PC-9 (cell line): ENCODE data around the gene NT5DC1. TPM values are rescaled to one million over a fixed set of nuclear protein-coding genes. Genes with fewer than 3 reads are reported as not detected.

ENCODE experiments used
- BruUV-seq: library from RNA; stranded (reverse); fragments of 400-500 nt; replicated peaks from 2 replicates; lab custom pipeline; 2021; lab: Mats Ljungman, UMichigan
- CTCF ChIA-PET: fragments of 300-600 bp; sonication (Branson Sonifier 250); formaldehyde crosslinking; loops from one replicate; lab custom pipeline; 2022; ENCODE audit warnings: antibody characterized with exemption; lab: Charles Lee
- POLR2A ChIA-PET: fragments of 300-600 bp; sonication (Branson Sonifier 250); formaldehyde crosslinking; loops from one replicate; lab custom pipeline; 2022; ENCODE audit warnings: antibody characterized with exemption; ENCODE audit not compliant: unreplicated experiment; lab: Charles Lee
- DNase-seq, 2 experiments: peaks; one replicate each; pipeline versions ENCODE4 v3.0.0 to v3.0.0-alpha.2; 2015 to 2022; ENCODE audit warnings: mixed read lengths in 1 of 2
- H2AFZ ChIP-seq: fragments of 200-600 bp; sonication (generic); 2 replicates; pipeline ENCODE4 v1.8.1; 2017; ENCODE audit warnings: antibody characterized with exemption
- H3F3A ChIP-seq: fragments of 200-600 bp; sonication (generic); 2 replicates; pipeline ENCODE4 v1.8.1; 2017; ENCODE audit warnings: antibody characterized with exemption, mild to moderate bottlenecking, low read depth; ENCODE audit not compliant: insufficient read depth
- H3K27ac ChIP-seq: fragments of 200-600 bp; sonication (generic); 2 replicates; pipeline ENCODE4 v1.6.1; 2016; ENCODE audit warnings: mixed run types
- H3K27me3 ChIP-seq: fragments of 200-600 bp; sonication (generic); 2 replicates; pipeline ENCODE4 v1.6.1; 2016; ENCODE audit warnings: low read depth, mixed run types; ENCODE audit not compliant: insufficient read depth
- H3K36me3 ChIP-seq: fragments of 200-600 bp; sonication (generic); 2 replicates; pipeline ENCODE4 v1.6.1; 2016; ENCODE audit warnings: low read depth, mixed run types
- H3K4me1 ChIP-seq: fragments of 200-600 bp; sonication (generic); replicated peaks from 2 replicates; pipeline ENCODE4 v1.6.1; 2016; ENCODE audit warnings: mixed run types; ENCODE audit not compliant: insufficient read depth
- H3K4me2 ChIP-seq: fragments of 200-600 bp; sonication (generic); 2 replicates; pipeline ENCODE4 v1.6.1; 2017; ENCODE audit warnings: mixed run types
- H3K4me3 ChIP-seq: fragments of 200-600 bp; sonication (generic); 2 replicates; pipeline ENCODE4 v1.6.1; 2016; ENCODE audit warnings: mixed run types
- H3K79me2 ChIP-seq: fragments of 200-600 bp; sonication (generic); 2 replicates; pipeline ENCODE4 v1.6.1; 2017; ENCODE audit warnings: low read depth, mixed run types
- H3K9me2 ChIP-seq: fragments of 200-600 bp; sonication (generic); 2 replicates; pipeline ENCODE4 v1.8.1; 2017; ENCODE audit warnings: mild to moderate bottlenecking; ENCODE audit not compliant: insufficient read depth
- H3K9me3 ChIP-seq: fragments of 200-600 bp; sonication (generic); 2 replicates; pipeline ENCODE4 v1.8.1; 2016; ENCODE audit warnings: low read depth; ENCODE audit not compliant: insufficient read depth
- H4K20me1 ChIP-seq: fragments of 200-600 bp; sonication (generic); 2 replicates; pipeline ENCODE4 v1.8.1; 2017; ENCODE audit not compliant: insufficient read depth
- EZH2 ChIP-seq: fragments of 200-600 bp; sonication (generic); IDR thresholded peaks from 2 replicates; pipeline ENCODE4 v1.8.0; 2017; ENCODE audit warnings: antibody characterized with exemption, low read depth
- intact Hi-C: fragments of 100-400 bp; cut with micrococcal nuclease; formaldehyde crosslinking; loops from one replicate; pipeline ENCODE4 v1.10.0; 2022; ENCODE audit not compliant: unreplicated experiment
- total RNA-seq: library from RNA; stranded (reverse); gene quantifications from 2 replicates; pipeline ENCODE4 v1.2.3, GENCODE V29; 2021
- TF ChIP-seq, protein P1 (sequence below): fragments of 200-600 bp; sonication (generic); conservative IDR thresholded peaks from 2 replicates; pipeline ENCODE4 v1.6.1; 2017; ENCODE audit warnings: mixed run types, antibody characterized with exemption, mild to moderate bottlenecking, moderate library complexity

NT5DC1 gene
- total RNA-seq, 1 experiment from 2014 or later = 33.5 TPM

DNA sequence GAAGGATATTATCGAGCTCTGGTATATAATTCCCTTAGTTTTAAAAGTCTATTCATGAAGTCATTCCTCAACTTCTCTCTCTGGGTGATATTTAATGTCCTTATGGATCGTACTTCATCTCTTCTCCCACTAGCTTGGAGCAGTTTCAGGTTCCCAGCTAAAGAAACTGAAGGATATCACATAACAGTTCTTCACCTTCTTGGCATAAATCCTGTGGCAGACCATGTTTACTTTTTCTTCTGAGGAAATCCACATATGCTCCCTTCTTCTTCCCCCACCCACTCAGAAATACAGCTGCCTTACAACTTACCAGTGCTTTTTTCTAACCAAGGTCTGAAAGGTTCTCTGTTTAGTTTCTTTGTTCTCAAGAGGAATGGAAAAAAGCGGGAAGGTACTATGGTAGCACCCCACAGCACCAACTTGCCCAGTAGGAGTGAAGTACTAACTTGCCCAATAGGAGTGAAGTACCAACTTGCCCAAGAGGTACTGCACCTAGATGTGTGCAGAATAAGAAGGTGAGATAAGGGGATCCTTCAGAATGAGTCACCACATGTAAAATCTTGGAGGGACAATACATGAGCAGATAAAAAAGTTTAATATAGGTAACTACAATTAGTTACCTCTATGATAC lies 100.1 kb downstream of the NT5DC1 start:
- H3K79me2 ChIP-seq = no peaks in the 10 kb centered on the region
- intact Hi-C loops = no loop called here
- H4K20me1 ChIP-seq = no peaks in the 10 kb centered on the region
- no peaks in the 10 kb centered on the region; the same call in 1 of the 2 replicates for H3K9me2 ChIP-seq
- ChIA-PET POLR2A (no interaction called here), CTCF (no interaction called here)
- no TSS peak for BruUV-seq
- H3K27me3 ChIP-seq = no peaks in the 10 kb centered on the region
- no peaks in the 10 kb centered on the region for H3K4me1 ChIP-seq
- TF ChIP-seq, protein P1, sequence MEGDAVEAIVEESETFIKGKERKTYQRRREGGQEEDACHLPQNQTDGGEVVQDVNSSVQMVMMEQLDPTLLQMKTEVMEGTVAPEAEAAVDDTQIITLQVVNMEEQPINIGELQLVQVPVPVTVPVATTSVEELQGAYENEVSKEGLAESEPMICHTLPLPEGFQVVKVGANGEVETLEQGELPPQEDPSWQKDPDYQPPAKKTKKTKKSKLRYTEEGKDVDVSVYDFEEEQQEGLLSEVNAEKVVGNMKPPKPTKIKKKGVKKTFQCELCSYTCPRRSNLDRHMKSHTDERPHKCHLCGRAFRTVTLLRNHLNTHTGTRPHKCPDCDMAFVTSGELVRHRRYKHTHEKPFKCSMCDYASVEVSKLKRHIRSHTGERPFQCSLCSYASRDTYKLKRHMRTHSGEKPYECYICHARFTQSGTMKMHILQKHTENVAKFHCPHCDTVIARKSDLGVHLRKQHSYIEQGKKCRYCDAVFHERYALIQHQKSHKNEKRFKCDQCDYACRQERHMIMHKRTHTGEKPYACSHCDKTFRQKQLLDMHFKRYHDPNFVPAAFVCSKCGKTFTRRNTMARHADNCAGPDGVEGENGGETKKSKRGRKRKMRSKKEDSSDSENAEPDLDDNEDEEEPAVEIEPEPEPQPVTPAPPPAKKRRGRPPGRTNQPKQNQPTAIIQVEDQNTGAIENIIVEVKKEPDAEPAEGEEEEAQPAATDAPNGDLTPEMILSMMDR = no peak
- no peak for TF ChIP-seq EZH2
- no peak overlapping the region for H2AFZ ChIP-seq
- H3K4me3 ChIP-seq = no peak overlapping the region
- no peak overlapping the region for H3K4me2 ChIP-seq
- no peak for DNase-seq
- no peak overlapping the region for H3K27ac ChIP-seq
- H3K9me3 ChIP-seq = no peaks in the 10 kb centered on the region
- H3K36me3 ChIP-seq = no peaks in the 10 kb centered on the region
- H3F3A ChIP-seq = no peaks in the 10 kb centered on the region

DNA sequence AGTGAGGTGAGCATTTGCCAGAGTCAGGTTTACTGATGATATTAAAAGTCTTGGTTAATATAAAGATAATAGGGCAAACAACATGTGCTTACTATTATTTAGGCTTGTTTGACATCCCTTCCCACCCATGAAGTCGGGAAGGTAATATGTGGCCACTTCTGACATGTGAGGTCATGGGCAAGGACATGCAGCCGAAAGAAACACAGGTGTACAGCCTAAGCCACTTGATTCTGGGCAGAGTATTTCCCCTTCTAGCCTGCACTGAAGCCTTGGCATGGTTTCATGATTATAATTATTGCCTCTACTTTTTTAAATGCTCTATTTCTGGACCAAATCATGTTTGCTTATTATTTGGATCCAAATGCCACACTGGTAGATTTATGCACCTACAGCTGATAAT lies 100.9 kb downstream of the NT5DC1 start:
- TF ChIP-seq EZH2 = no peak
- TF ChIP-seq, protein P1 = no peak
- Histone ChIP-seq H3K79me2 (no peaks in the 10 kb centered on the region), H3K36me3 (no peaks in the 10 kb centered on the region), H3K27ac (no peak overlapping the region), H3K4me2 (no peak overlapping the region), H3K27me3 (no peaks in the 10 kb centered on the region), H3K4me3 (no peak overlapping the region), H2AFZ (no peak overlapping the region), H3K4me1 (no peaks in the 10 kb centered on the region), H3F3A (no peaks in the 10 kb centered on the region), H3K9me3 (no peaks in the 10 kb centered on the region), H3K9me2 (no peaks in the 10 kb centered on the region; the same call in 1 of the 2 replicates), H4K20me1 (no peaks in the 10 kb centered on the region; the same call in 1 of the 2 replicates)
- no TSS peak for BruUV-seq
- intact Hi-C loops = no loop called here
- no peak for DNase-seq
- POLR2A ChIA-PET = no interaction called here
- CTCF ChIA-PET = no interaction called here

DNA sequence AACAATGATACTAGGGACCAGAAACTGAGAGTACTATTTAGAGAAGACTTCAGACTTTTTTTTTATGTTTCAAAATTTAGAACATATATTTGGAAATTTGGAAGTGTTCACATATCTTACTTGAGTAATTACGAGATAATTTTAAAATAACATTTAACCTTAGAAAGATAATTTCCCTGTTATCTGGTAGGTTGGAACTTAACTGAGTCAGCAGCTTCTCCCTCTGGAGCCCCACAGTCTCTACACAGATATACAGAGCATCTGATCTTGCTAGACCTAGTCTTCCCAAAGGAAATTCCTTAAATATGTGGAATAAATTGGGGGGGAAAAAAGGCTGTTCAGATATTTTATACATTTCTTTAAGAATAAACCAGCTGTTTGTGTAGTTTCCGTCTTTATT lies 104.6 kb downstream of the NT5DC1 start:
- no peak for TF ChIP-seq EZH2
- TF ChIP-seq, protein P1 = no peak
- POLR2A ChIA-PET = no interaction called here
- no peaks in the 10 kb centered on the region for H3K36me3 ChIP-seq
- no peak overlapping the region for H3K4me3 ChIP-seq
- H3K79me2 ChIP-seq = no peaks in the 10 kb centered on the region
- H2AFZ ChIP-seq = no peak overlapping the region
- no peaks in the 10 kb centered on the region for H3K27me3 ChIP-seq
- no peaks in the 10 kb centered on the region; the same call in 1 of the 2 replicates for H4K20me1 ChIP-seq
- no peaks in the 10 kb centered on the region; the same call in 1 of the 2 replicates for H3K9me2 ChIP-seq
- peaks cover 5% of the 10 kb centered on the region; the same call in 1 of the 2 replicates for H3F3A ChIP-seq
- H3K27ac ChIP-seq = no peak overlapping the region
- H3K9me3 ChIP-seq = no peaks in the 10 kb centered on the region
- DNase-seq = no peak
- no peak overlapping the region for H3K4me2 ChIP-seq
- CTCF ChIA-PET = no interaction called here
- H3K4me1 ChIP-seq = peaks cover 5% of the 10 kb centered on the region
- no TSS peak for BruUV-seq
- intact Hi-C loops = no loop called here
